ENCODE results near the gene KANSL1.

KANSL1 gene

DNA sequence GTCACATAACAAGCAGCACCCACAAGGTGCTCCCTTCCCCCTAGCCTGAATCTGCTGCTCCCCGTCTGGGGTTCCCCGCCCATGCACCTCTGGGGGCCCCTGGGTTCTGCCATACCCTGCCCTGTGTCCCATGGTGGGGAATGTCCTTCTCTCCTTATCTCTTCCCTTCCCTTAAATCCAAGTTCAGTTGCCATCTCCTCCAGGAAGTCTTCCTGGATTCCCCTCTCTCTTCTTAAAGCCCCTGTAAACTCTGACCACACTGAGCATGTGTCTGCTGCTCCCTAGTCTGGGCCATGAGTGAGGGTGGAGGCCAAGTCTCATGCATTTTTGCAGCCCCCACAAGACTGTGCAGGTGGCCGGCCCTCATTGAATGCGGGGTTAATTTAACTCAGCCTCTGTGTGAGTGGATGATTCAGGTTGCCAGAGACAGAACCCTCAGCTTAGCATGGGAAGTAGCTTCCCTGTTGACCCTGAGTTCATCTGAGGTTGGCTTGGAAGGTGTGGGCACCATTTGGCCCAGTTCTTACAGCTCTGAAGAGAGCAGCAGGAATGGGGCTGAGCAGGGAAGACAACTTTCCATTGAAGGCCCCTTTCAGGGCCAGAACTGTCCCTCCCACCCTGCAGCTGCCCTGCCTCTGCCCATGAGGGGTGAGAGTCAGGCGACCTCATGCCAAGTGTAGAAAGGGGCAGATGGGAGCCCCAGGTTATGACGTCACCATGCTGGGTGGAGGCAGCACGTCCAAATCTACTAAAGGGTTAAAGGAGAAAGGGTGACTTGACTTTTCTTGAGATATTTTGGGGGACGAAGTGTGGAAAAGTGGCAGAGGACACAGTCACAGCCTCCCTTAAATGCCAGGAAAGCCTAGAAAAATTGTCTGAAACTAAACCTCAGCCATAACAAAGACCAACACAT, 194.0 kb downstream of the KANSL1 start, which contains the start of gene STH:
STH (plus strand) TSS at position 264 of the 913 bp plus-strand sequence; CDS start at position 294, 30 bp downstream.
- no peak for DNase-seq (ENCODE audit: low read depth in 2 of 2)

DNA sequence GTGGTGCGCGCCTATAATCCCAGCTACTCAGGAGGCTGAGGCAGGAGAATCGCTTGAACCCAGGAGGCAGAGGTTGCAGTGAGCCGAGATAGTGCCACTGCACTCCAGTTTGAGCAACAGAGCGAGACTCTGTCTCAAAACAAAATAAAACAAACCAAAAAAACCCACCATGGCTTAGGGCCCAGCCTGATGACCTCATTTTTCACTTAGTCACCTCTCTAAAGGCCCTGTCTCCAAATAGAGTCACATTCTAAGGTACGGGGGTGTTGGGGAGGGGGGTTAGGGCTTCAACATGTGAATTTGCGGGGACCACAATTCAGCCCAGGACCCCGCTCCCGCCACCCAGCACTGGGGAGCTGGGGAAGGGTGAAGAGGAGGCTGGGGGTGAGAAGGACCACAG, 195.6 kb downstream of the KANSL1 start:
- no peak for DNase-seq (ENCODE audit: low read depth in 2 of 2)

DNA sequence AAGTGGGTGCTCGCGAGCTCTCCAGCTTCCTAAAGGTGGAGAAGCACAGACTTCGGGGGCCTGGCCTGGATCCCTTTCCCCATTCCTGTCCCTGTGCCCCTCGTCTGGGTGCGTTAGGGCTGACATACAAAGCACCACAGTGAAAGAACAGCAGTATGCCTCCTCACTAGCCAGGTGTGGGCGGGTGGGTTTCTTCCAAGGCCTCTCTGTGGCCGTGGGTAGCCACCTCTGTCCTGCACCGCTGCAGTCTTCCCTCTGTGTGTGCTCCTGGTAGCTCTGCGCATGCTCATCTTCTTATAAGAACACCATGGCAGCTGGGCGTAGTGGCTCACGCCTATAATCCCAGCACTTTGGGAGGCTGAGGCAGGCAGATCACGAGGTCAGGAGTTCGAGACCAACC, 196.1 kb downstream of the KANSL1 start:
- no peak for DNase-seq (ENCODE audit: low read depth in 2 of 2)

DNA sequence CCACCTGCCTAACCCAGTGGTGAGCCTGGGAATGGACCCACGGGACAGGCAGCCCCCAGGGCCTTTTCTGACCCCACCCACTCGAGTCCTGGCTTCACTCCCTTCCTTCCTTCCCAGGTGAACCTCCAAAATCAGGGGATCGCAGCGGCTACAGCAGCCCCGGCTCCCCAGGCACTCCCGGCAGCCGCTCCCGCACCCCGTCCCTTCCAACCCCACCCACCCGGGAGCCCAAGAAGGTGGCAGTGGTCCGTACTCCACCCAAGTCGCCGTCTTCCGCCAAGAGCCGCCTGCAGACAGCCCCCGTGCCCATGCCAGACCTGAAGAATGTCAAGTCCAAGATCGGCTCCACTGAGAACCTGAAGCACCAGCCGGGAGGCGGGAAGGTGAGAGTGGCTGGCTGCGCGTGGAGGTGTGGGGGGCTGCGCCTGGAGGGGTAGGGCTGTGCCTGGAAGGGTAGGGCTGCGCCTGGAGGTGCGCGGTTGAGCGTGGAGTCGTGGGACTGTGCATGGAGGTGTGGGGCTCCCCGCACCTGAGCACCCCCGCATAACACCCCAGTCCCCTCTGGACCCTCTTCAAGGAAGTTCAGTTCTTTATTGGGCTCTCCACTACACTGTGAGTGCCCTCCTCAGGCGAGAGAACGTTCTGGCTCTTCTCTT, 196.8 kb downstream of the KANSL1 start:
- DNase-seq (ENCODE audit: low read depth in 2 of 2), result no peak

DNA sequence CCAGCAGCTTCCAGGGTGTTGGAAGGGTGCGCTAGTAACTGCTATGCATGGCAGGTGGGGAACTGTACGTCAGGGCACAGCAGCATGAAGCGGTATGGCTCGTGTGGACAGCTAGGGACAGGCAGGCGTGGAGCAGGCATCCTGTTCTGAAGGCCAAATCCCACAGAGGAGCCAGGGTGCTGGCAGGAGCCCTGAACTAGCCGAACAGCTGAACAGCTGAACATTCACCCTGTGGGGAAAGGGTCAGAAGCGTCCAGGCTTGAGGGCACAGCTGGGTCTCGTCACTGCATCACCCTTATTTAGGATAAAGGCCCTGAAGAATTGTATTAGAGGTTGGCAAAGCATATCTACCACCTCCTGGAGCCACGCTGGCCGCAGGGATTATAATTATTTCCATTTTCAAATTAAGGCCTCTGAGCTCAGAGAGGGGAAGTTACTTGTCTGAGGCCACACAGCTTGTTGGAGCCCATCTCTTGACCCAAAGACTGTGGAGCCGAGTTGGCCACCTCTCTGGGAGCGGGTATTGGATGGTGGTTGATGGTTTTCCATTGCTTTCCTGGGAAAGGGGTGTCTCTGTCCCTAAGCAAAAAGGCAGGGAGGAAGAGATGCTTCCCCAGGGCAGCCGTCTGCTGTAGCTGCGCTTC, 197.5 kb downstream of the KANSL1 start:
- DNase-seq (ENCODE audit: low read depth in 2 of 2), result no peak

DNA sequence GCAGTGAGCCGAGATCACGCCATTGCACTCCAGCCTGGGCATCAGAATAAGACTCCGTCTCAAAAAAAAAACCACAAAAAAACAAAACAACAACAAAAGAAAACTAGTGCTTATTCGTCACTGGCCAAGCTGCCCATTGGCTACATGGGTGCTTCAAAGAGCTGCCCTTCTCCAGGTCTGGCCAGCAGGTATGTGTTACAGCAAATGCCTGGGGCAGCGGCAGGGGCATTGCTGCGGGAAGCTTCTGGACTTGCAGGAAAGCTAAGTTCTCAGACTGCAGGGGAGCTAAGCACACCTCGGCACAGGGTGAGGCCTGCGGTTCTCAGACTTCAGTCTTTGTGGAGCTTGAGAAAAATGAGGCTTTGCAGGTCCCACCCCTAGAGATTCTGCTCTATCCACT, 198.2 kb downstream of the KANSL1 start:
- DNase-seq (ENCODE audit: low read depth in 2 of 2), result no peak

DNA sequence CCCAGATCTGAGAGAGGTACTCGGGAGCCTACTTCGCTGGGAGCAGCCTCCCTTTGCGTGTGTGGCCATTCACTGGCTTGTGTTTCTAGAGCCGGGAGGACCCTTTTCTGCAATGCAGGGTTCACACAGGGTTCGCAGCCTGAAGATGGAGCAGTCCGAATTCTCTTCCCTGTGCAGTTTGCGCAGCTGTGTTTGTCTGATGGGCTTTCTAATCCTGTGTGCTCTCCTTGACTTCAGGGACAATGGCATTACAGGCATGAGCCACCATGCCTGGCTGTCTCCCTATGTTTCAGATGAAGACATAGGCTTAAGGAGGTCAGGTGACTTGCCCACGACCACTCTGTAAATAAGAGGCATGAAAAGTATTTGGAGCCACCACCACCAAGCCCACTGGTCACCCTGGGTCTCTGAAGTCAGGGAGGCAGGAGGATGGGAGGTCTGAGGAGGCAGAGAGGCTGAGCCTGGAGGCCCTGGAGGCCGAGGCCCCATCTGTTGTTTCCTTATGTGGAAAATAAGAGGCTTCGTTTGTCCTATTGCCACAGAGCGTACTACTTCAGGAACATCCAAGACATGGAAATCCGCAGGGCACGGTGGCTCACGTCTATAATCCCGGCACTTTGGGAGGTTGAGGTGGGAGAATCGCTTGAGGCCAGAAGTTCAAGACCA, 199.1 kb downstream of the KANSL1 start:
- no peak for DNase-seq (ENCODE audit: low read depth in 2 of 2)

DNA sequence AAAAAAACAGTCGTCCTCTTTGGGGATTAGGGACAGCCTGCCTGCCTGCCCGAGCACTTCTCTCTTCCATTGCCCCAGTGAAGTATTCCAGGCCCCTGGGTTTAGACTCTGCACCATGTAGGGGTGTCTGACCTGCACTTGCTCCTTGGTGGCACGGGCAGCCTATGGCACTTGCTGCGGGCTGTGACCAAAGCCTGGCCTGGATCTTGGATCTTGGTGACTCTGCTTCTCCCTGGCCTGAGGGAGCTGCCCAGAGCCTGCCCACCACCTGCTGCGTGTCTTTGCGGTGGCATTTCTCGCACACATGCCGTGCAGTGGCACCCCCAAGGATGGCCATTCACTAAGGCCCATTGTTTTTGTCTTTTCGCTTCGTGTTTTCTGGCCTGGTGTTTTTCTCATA, 200.3 kb downstream of the KANSL1 start:
- DNase-seq (ENCODE audit: low read depth in 2 of 2), result no peak

DNA sequence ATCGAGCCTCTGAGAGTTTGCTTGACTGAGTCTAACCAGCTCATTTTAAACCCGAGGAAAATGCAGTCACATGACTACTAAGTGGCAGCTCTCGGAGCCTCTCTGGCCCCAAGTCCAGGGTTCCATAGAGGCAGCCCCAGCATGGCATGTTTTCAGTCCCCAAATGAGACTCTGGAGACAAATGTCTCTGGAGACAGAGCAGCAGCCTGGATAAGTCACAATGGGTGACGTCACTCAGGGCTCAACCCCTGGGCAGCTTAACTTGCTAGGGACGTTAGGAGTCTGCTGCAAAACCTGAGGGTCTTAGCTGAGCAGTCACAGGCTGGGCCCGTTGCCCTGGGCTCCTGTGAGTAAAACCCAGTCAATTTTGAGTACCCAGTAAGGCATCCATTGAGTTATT, 201.1 kb downstream of the KANSL1 start:
- no peak for DNase-seq (ENCODE audit: low read depth in 2 of 2)

DNA sequence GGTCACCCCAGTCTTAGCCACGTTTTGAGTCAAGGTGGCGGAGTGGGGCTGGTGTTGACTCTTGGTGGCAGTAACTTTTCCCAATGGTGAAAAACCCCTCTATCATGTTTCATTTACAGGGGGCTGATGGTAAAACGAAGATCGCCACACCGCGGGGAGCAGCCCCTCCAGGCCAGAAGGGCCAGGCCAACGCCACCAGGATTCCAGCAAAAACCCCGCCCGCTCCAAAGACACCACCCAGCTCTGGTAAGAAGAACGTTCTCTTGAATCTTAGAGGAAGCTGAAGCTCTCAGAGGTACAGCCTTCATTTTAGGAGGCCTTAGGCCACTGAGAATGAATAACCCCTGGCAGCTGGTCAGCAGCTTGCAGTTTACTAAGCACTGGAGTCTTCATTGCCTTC, 201.9 kb downstream of the KANSL1 start:
- no peak for DNase-seq (ENCODE audit: low read depth in 2 of 2)

DNA sequence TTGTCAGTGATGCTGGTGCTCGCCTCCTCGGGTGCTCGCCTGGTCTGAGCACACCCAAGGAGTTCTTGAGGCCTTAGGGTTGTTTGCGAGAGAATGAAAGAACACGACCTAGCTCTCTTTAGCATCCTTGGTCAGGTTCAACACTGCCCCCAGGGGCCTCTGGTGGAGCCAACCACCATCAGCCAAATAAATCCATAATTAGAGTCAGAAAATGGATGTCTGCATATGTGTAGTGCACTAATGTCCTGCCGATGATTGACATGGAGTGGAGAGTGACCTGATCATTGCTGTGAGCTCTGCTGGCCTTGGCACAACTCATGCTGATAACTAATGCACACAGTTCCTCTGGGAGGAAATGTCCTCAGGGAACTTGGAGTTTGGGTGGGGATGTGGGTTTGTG, 202.3 kb downstream of the KANSL1 start:
- DNase-seq (ENCODE audit: low read depth in 2 of 2), result no peak

DNA sequence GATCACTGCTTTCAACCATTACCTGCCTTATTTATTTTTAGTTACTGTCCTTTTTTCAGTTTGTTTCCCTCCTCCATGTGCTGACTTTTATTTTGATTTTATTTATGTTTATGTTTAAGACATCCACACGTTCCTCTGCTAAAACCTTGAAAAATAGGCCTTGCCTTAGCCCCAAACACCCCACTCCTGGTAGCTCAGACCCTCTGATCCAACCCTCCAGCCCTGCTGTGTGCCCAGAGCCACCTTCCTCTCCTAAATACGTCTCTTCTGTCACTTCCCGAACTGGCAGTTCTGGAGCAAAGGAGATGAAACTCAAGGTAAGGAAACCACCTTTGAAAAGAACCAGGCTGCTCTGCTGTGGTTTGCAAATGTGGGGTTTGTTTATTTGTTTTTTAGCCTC, 203.5 kb downstream of the KANSL1 start:
- no peak for DNase-seq (ENCODE audit: low read depth in 2 of 2)

DNA sequence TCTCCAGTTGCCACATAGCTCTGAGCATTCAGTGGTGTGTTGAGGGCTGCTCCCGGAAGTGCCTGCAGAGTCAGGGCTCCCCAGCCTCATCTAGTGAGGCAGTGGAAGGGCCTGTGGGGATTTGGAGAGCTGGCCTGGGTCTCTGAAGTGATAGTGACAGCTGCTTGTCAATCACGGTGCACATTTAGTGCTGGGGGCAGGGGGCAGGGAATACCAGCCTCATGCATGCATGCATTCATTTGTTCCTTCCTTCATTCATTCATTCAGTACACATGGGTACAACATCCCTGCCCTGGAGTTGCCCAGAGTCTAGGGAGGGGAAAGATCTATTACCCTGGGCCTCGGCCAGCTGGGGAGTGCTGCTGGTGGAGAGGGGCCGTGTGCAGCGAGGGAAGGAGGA, 205.5 kb downstream of the KANSL1 start:
- DNase-seq (ENCODE audit: low read depth in 2 of 2), result no peak

DNA sequence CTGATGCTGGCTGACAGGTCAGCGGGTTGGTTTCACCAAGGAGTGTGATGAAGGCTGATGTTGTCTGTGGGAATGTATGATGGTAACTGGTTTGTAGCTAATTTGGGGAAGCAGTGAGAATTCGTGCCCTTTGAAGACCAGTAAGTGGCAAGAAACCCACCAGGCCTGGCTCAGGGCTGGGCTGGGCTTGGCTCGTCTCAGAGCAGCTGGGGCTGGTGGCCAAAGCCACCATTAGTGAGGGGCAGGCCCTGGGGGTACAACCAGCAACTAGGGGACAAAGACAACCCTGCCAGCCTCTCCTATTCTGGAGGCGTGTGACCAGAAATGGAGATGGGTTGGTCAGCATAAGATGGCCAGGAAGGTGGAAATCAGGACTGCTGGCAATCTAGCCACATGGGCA, 207.2 kb downstream of the KANSL1 start:
- DNase-seq (ENCODE audit: low read depth in 2 of 2), result no peak

DNA sequence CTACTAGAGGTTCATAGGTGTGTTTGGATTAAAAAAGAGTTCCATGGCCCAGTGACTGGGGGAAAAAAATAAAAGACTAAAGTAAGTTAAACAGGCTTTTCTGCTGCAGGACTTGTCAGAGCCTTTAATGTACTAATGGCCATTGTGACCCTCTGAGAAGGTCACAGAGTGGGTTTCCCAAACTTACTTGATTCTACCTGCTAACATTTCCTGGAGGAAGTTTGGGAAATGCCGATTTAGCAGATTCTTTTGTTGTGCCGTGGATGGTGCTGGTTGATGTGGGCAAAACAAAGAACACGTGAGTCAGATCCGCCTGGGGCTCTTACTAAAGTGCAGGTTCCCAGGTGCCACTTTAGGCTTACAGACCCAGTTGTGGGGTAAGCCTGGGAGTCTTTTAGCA, 207.8 kb downstream of the KANSL1 start:
- DNase-seq (ENCODE audit: low read depth in 2 of 2), result no peak

DNA sequence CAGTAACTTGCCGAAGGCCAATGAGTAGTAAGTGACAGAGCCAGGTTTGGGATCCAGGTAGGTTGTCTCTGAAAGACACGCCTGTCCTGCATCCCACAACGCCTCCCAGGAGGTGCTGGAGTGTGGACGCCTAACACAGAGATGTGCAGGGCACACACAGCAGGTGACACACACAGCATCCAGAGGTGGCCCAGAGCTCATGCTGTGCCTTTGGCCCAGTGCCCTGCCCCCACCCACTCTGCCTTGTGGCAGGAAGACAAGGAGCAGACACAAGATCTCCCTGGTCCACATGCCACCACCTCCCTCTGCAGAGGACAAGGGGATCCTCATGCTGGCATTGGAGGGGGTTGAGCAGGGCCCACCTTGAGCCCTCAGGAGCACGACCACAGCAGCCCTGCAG, 208.9 kb downstream of the KANSL1 start:
- DNase-seq (ENCODE audit: low read depth in 2 of 2), result no peak

DNA sequence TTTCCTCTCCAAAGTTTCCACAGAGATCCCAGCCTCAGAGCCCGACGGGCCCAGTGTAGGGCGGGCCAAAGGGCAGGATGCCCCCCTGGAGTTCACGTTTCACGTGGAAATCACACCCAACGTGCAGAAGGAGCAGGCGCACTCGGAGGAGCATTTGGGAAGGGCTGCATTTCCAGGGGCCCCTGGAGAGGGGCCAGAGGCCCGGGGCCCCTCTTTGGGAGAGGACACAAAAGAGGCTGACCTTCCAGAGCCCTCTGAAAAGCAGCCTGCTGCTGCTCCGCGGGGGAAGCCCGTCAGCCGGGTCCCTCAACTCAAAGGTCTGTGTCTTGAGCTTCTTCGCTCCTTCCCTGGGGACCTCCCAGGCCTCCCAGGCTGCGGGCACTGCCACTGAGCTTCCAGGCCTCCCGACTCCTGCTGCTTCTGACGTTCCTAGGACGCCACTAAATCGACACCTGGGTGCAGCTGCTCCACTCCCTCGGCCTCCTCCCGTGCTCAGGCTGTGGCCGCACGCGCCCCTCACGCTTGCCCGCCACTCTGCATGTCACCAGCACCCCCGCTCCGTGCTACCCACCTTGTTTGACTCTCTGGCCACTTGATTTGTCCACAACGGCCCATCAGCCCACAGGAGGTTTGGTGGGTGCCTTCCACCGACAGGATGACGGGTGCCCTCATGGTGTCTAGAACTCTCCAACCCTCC, 209.5 kb downstream of the KANSL1 start:
- DNase-seq (ENCODE audit: low read depth in 2 of 2), result no peak

DNA sequence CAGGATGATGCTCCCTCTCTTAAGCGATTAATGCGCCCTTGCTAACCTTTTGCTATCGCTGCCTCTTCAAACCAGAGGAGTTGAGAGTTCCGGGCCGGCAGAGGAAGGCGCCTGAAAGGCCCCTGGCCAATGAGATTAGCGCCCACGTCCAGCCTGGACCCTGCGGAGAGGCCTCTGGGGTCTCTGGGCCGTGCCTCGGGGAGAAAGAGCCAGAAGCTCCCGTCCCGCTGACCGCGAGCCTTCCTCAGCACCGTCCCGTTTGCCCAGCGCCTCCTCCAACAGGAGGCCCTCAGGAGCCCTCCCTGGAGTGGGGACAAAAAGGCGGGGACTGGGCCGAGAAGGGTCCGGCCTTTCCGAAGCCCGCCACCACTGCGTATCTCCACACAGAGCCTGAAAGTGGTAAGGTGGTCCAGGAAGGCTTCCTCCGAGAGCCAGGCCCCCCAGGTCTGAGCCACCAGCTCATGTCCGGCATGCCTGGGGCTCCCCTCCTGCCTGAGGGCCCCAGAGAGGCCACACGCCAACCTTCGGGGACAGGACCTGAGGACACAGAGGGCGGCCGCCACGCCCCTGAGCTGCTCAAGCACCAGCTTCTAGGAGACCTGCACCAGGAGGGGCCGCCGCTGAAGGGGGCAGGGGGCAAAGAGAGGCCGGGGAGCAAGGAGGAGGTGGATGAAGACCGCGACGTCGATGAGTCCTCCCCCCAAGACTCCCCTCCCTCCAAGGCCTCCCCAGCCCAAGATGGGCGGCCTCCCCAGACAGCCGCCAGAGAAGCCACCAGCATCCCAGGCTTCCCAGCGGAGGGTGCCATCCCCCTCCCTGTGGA, 210.2 kb downstream of the KANSL1 start:
- DNase-seq (ENCODE audit: low read depth in 2 of 2), result no peak

DNA sequence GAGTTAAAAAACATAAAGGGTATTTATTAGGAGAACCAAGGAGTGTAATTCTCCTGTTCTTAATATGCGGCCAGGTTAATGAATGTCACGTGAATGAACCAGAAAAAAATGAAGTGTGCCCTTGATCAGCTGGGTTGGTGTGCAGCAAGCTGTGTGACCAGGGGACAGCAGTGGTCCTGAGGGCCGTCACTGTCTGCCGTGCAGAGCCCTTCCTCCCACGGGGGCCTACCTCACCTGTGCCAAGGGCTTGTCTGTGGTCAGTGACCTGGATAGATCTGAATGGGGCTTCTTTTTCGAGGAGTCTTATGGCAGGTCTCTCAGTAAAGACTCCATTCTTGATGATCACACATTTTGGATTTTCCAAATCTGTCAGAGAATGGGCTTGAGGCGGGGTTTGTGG, 211.9 kb downstream of the KANSL1 start:
- DNase-seq (ENCODE audit: low read depth in 2 of 2), result no peak

DNA sequence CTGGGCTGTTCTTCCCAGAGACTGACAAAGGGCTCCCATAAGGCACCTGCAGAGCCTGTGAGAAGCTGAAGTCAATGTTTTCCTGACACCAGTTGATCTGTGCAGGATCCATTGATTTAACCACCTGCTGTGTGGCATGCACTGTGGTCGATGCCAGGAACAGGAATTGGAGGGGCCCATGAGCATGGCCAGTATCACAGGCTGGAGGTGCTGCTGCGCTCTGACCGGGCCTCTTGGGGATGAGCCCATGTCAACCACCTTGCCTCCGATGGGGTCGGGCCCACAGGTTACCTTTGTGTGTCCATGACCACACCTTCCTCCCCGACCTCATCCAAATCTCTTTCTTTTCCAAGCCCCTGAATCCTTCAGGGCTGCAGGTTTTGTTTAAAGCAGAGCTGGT, 212.4 kb downstream of the KANSL1 start:
- no peak for DNase-seq (ENCODE audit: low read depth in 2 of 2)

Measured in stimulated activated CD4-positive, alpha-beta T cell treated with anti-CD3 and anti-CD28 coated beads, Interleukin-15, amount 100 ng/mL, for 48 hours (primary cell).